GM19455 (cell line): Measurements from ENCODE around the gene DEFB119.
"Not testable (repeated sequence)": the region's sequence is repeated elsewhere in the genome, so short reads cannot be mapped to it uniquely, and the experiment has no call there.

Experiments
- ATAC-seq: cut with Tn5 transposase; IDR thresholded peaks from one replicate; pipeline ENCODE4 v1.9.1; 2021; ENCODE audit not compliant: unreplicated experiment

The DEFB119 gene, protein sequence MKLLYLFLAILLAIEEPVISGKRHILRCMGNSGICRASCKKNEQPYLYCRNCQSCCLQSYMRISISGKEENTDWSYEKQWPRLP

DNA sequence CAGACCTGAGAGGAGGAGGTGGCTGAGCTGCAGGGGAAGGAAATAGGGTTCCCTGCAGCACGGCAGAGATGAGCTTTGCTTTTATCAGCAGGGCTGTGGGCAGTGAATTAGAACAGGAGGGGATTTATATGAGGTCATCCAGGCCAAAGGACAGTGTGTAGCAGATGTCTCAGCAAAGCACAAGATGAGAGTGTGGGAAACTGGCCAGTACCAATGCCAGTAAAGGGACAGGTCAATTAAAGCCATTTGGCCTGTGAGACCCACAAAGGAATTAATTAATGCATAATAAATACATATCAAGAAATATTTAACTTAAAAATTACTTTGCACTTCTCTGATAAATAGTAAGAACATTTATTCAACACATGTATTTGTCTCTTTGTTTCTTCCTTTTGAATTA is at the start of gene DEFB119:
TSS of gene DEFB119 (minus strand) at position 101 of the 400 bp plus-strand sequence. CDS start 107 bp downstream, outside the sequence.
- ATAC-seq: no peak

DNA sequence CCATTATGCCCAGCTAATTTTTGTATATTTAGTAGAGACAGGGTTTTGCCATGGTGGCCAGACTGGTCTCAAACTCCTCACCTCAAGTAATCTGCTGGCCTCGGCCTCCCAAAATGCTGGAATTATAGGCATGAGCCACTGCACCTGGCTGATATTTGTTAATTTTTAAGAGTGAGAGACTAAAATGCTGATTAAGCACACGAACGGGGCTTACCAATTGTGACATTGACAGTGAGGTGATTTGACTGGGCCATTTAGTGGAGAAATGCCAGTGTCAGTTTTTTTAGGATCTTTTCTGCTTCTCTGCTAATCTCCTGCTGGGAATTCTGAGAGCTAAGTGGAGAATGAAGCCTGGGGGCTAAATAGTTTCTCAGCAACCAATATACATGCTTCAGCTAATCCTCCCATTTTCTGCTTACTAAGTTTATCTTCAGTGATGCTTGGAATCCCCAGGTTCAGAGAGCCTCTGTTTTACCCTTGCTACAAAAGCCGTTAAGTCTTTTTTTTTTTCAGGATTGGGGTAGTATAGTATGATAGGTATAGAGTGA is 40.3 kb upstream of the DEFB119 start:
- no peak for ATAC-seq

DNA sequence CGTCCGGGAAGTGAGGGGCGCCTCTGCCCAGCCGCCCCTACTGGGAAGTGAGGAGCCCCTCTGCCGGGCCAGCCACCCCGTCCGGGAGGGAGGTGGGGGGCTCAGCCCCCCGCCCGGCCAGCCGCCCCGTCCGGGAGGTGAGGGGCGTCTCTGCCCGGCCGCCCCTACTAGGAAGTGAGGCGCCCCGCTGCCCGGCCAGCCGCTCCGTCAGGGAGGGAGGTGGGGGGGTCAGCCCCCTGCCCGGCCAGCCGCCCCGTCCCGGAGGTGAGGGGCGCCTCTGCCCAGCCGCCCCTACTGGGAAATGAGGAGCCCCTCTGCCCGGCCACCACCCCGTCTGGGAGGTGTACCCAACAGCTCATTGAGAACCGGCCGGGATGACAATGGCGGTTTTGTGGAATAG is 37.2 kb upstream of the DEFB119 start:
- ATAC-seq: not testable (repeated sequence)

DNA sequence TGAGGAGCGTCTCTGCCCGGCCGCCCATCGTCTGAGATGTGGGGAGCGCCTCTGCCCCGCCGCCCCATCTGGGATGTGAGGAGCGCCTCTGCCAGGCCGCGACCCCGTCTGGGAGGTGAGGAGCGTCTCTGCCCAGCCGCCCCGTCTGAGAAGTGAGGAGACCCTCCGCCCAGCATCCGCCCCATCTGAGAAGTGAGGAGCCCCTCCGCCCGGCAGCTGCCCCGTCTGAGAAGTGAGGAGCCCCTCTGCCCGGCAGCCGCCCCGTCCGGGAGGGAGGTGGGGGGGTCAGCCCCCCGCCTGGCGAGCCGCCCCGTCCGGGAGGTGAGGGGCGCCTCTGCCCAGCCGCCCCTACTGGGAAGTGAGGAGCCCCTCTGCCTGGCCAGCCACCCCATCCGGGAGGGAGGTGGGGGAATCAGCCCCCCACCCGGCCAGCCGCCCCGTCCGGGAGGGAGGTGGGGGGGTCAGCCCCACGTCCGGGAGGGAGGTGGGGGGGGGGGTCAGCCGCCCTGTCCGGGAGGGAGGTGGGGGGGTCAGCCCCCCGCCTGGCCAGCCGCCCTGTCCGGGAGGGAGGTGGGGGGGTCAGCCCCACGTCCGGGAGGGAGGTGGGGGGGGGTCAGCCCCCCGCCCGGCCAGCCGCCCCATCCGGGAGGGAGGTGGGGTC is 36.6 kb upstream of the DEFB119 start:
- not testable (repeated sequence) for ATAC-seq

DNA sequence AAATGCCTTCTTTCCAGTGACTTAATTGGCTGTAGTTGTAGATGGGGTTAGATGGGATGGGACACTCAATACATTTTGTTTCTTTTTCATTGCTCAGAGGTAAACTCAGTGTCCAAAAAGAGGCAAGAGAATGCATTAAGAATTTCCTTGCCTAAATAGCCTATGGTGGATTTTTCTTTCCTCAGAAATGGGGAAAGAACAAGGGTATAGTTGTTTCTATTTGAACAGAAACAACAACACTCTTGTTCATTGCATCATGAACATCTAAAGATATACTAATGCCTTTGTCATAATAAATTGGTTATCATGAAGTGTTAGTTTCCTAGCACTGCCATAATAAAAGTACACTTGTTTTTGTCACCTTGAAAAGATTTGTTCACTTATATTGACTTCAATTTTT is 35.4 kb upstream of the DEFB119 start:
- ATAC-seq: no peak

DNA sequence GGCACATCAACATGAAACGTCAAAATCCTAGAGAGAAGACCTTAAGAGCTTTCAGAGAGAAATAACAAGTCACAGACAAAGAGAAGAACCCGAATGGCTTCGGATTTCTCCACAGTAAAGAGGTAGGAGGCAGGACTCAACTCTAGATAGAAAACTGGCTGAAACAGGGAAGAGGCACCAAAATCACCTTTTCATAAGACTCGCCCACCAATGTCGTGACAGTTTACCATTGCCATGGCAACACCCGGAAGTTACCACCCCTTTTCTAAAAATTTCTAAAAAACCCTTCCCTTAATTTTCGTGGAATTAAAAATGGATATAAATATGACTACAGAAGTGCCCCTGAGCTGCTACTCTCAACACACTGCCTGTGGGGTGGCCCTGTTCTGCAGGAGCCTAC is 27.9 kb upstream of the DEFB119 start:
- no peak for ATAC-seq

DNA sequence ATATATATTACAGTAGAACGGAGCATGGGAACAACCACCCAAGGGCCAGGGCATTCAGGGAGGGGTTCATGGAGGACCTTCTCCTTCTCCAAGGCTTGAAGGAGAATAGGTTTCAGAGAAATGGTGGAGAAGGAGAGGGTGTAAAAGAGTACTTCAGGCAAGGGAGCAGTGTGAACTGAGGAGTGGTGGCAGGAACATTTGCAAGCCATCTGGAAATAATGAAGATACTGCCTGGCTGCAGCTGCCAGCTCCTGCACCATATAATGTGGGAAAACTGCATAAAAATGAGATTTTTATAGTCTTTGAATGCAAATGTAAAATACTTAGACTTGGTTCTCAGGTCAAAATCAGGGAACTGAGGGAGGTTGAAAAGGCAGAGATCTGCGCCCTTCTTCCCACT is 25.3 kb upstream of the DEFB119 start:
- no peak for ATAC-seq

DNA sequence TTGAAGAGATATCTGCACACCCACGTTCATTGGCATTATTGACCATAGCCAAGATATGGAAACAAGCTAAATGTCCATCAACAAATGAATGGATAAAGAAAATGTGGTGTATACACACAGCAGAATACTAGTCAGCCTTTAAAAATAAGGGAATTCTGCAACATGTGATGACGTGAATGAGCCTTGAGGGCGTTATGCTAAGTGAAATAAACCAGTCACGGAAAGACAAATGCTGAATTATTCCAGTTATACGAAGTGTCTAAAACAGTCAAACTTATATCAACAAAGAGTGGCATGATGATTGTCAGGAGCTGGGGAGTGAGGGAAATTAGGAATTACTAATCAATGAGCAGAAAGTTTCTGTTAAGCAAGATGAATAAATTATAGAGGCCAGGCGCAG is 24.0 kb upstream of the DEFB119 start:
- ATAC-seq: no peak

DNA sequence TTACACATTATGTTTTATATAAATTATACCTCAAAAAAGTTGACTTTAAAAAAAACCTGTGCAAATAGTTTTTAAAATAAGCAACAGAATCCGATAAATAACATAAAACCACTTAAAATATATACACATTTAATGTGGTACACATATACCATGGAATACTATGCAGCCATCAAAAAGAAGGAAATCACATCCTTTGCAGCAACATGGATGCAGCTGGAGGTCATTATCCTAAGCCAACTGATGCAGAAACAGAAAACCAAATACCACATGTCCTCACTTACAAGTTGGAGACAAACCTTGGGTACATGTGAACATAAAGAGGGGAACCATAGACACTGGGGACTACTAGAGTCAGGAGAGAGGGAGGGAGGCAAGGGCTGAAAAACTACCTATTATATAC is 19.6 kb upstream of the DEFB119 start:
- ATAC-seq: no peak

DNA sequence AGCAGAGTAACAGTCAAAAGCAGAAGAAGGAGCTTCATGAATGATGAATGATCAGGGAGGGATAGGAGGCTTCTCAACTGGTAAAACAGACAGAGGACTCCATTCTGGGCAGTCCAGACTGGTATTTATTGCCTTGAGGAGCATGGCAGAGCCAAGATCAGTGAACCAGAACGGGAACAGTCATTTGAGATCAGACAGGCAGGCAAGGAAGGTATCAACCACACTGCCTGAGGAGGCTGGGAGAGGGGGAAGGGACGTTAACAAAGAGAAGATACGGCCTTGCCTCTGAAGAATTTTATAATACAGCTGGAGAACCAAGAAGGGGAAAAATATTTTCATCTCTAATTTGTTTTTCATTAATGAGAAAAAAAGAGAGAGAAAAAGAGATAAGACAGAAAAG is 15.7 kb upstream of the DEFB119 start, which contains the start of gene DEFB121:
TSS of gene DEFB121 (minus strand) at position 101 of the 400 bp plus-strand sequence. CDS start at position 38, 63 bp downstream.
- ATAC-seq: no peak

DNA sequence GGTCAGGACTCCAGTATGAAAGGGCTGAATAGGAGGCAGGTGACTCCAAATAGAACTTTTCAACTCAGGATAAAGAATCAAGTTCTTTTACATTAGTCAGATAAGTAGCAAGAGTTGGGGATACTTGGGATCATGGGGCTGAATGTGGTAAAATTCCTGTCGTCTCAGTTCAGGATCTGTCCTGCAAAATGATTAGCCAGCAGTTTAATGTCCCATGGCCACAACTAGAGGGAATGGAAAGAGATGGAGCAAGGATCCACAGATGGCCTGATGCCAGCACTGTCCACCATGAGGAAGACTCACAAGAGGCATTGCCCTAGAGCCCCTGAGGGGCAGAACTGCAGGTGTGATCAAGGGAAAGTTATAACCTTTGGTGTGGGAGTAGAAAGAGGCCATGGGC is 13.5 kb upstream of the DEFB119 start:
- ATAC-seq: no peak

DNA sequence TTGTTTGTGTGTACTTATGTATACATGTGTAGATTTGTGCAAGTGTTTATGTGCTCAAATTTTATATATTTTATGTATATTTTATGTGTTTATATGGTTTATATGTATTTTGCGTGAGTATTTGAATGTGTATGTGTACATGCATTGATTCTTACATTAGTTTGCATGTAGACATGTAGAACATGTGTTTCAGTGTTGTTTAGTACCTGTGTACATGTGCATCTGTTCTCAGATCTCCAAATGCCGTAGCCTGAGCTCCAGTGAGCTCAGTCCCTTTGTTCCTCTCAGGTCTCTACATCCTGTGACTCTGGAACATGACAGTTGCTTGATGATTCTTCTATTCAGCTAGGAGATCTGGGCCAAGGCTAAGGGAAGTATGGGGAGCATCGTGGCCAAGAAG is 4.5 kb upstream of the DEFB119 start:
- no peak for ATAC-seq

DNA sequence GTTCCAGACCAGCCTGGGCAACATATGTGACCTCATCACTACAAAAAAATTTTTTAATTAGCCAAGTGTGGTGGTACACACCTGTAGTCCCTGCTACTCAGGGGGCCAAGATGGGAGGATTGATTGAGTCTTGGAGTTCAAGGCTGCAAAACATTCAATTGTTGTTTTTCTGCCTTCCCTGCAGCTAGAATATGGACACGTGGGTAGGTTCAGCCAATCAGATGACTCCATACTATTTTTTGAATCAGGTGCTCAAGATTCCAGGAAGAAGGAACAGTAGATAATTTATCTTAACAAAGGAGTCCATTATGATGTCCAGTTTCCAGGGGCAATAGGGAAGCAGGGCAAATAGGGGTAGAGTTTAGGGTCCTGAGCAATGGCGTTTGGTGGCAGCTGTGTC is 2.4 kb upstream of the DEFB119 start:
- no peak for ATAC-seq

DNA sequence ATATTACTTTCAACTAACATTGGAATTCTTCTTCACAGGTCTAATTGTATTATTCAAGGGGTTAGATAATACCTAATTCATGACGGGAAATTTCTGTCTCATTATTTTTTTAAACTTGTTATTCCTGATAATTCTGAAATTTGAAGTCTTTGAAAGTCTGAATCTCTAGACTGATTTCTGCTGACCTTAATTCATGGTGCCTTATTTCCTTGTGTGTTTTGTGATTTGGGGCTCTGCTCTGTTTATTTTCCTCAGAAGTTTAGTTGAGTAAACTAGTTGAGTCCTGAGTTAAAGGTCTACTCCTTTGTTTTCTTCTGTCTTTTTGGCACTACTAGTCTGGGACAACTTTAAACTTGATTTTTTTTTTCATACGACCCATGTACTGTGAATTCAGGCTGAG is 16.0 kb downstream of the DEFB119 start:
- ATAC-seq: no peak

DNA sequence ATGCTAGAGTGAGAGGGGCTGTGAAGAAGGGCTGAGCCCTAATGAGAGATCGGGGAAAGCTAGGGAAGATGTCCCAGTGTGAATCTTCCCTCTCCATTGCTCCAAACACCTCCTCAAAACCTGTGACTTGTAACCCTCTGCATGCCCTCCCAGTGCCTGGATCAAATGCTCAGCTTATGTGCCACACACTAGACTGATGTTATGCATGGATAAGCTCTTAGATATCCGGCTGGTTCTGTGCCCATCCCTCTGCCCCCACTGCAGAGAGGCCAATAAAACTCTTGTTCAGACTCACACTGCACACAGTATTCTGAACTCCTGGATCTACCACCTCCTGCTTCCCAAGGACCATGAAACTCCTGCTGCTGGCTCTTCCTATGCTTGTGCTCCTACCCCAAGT is 22.1 kb downstream of the DEFB119 start, which contains the start of gene DEFB118:
TSS of gene DEFB118 (plus strand) at position 301 of the 400 bp plus-strand sequence. CDS start at position 351, 50 bp downstream.
- ATAC-seq: no peak

DNA sequence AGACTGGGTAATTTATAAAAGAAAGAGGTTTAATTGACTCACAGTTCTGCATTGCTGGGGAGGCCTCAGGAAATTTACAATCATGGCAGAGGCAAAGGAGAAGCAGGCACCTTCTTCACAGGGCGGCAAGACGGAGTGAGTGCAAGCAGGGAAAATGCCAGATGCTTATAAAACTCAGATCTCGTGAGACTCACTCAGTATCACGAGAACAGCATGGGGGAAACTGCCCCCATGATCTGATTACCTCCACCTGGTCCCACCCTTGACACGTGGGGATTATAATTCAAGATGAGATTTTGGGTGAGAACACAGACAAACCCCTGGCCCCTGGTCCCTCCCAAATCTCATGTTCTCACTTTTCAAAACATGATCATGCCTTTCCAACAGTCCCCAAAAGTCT is 26.1 kb downstream of the DEFB119 start:
- ATAC-seq: not testable (repeated sequence)

DNA sequence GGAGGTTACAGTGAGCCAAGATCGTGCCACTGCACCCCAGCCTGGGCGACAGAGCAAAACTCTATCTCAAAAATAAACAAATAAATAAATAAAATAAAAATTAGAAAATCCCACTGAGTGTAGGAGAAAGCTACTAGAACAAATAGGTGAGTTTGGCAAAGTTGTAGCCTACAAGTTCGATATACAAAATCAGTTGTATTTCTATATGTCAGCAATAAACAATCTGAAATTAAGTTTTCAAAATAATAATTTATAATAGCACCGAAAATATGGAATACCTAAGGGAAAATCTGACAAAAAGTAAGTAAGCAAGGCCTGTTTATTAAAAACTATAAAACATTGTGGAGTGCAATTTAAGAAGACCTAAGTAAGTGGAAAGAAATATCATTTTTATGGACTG is 27.1 kb downstream of the DEFB119 start:
- ATAC-seq: no peak

DNA sequence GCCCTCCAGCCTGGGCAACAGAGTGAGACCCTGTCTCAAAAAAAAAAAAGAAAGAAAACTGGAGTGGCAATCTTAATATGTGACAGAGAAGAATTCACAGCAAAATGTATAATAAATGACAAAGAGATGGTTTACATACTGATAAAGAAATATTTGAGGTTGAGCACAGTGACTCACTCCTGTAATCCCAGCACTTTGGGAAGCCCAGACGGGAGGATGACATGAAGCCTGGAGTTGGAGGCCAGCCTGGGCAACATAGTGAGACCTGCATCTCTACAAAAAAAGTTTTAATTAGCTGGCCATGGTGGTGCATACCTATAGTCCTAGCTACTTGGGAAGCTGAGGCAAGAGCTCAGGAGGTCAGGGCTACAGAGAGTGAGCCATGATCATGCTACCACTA is 34.4 kb downstream of the DEFB119 start:
- ATAC-seq: no peak

DNA sequence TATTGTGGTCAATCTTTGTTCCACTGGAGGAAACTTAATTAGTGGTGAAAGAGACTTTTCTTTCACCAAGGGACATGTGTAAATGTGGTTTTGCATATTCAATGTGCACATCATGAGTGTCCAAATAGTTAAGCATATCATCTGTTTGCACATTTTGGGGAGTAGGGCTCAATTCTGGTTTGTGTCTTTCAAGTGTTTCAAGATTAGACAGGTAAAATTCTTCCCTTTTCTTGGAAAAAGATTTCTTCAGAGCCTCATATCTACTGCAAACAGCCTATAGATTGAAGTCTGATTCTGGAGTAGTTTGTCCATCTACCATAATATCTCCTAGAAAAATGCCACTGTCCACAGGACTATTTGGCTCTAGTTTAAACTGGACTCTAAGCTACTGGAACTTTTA is 48.9 kb downstream of the DEFB119 start:
- no peak for ATAC-seq

DNA sequence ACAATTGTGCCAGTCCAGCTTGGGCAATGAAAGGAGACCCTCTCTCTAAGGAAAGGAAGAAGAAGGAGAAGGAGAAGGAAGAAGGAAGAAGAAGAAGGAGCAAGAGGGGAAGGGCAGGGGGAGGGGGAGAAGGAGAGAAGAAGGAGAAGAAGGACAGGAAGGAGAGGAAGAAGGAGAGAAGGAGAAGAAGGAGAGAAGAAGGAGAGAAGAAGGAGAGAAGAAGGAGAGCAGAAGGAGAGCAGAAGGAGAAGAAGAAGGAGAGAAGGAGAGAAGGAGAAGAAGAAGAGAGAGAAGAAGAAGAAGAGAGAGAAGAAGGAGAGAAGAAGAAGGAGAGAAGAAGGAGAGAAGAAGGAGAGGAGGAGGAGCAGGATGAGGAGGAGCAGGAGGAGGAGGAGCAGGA is 59.5 kb downstream of the DEFB119 start:
- no peak for ATAC-seq
